HEK293 (cell line): ENCODE measurements around the gene MYOZ3.

Experiments used
- CTCF ChIA-PET: fragments of 350-600 bp; formaldehyde crosslinking; extraction: SDS; loops from one replicate; lab custom pipeline; 2021; ENCODE audit warnings: antibody characterized with exemption; lab: Yijun Ruan, JAX
- POLR2A ChIA-PET: fragments of 300-600 bp; formaldehyde crosslinking; extraction: SDS; loops from one replicate; lab custom pipeline; 2020; ENCODE audit warnings: antibody characterized with exemption, inconsistent platforms; lab: Yijun Ruan, JAX
- H3K27ac ChIP-seq: fragments of 200-500 bp; sonication (Bioruptor generic); 2 replicates; pipeline ENCODE4 v1.5.1; 2014; ENCODE audit warnings: low read depth, low read length, control low read depth, inconsistent platforms; ENCODE audit errors: extremely low read depth
- H3K36me3 ChIP-seq, 2 experiments: fragments of 200-500 bp in 1 of 2; sonication (Bioruptor generic) in 1 of 2; 1 replicate in 1 of 2; 2 replicates in 1 of 2; pipeline ENCODE4 v1.5.1; 2014 to 2017; ENCODE audit warnings: inconsistent platforms in 2 of 2, low read length in 2 of 2; ENCODE audit not compliant: control insufficient read depth in 2 of 2, insufficient read depth in 1 of 2
- H3K4me1 ChIP-seq: fragments of 200-500 bp; sonication (Bioruptor generic); 2 replicates; pipeline ENCODE4 v1.5.1; 2014; ENCODE audit warnings: mild to moderate bottlenecking, low read length, inconsistent platforms; ENCODE audit not compliant: control insufficient read depth, insufficient read depth
- H3K4me3 ChIP-seq: 2 replicates; pipeline ENCODE4 v1.5.1; 2011; ENCODE audit warnings: low read depth, mild to moderate bottlenecking, control low read depth, low read length, moderate library complexity
- H3K9me3 ChIP-seq: fragments of 200-500 bp; sonication (Bioruptor generic); 2 replicates; pipeline ENCODE4 v1.5.1; 2014; ENCODE audit warnings: low read depth, low read length, inconsistent platforms; ENCODE audit not compliant: control insufficient read depth, insufficient read depth
- GLIS1 ChIP-seq: fragments of 450-650 bp; formaldehyde crosslinking; IDR thresholded peaks from 2 replicates; pipeline ENCODE4 v1.5.1; 2016; ENCODE audit warnings: missing biosample characterization, missing genetic modification characterization
- KLF1 ChIP-seq: fragments of 450-650 bp; formaldehyde crosslinking; IDR thresholded peaks from 2 replicates; pipeline ENCODE4 v1.5.1; 2016; ENCODE audit warnings: missing biosample characterization, missing genetic modification characterization
- SALL2 ChIP-seq: fragments of 450-650 bp; formaldehyde crosslinking; IDR thresholded peaks from 2 replicates; pipeline ENCODE4 v1.5.0; 2017; ENCODE audit warnings: missing biosample characterization, mild to moderate bottlenecking, missing genetic modification characterization, borderline replicate concordance
- ZBTB21 ChIP-seq: fragments of 450-650 bp; formaldehyde crosslinking; IDR thresholded peaks from 2 replicates; pipeline ENCODE4 v1.5.1; 2017; ENCODE audit warnings: missing biosample characterization, missing genetic modification characterization
- ZNF133 ChIP-seq: fragments of 450-650 bp; formaldehyde crosslinking; IDR thresholded peaks from 2 replicates; pipeline ENCODE4 v1.5.1; 2016; ENCODE audit warnings: missing biosample characterization, missing genetic modification characterization
- ZNF202 ChIP-seq: fragments of 450-650 bp; formaldehyde crosslinking; IDR thresholded peaks from 2 replicates; pipeline ENCODE4 v1.5.1; 2016; ENCODE audit warnings: missing biosample characterization, missing genetic modification characterization, borderline replicate concordance
- ZNF223 ChIP-seq: fragments of 450-650 bp; formaldehyde crosslinking; IDR thresholded peaks from 2 replicates; pipeline ENCODE4 v1.5.1; 2016; ENCODE audit warnings: missing biosample characterization, missing genetic modification characterization
- ZNF366 ChIP-seq: fragments of 450-650 bp; formaldehyde crosslinking; conservative IDR thresholded peaks from 2 replicates; pipeline ENCODE4 v1.5.1; 2016; ENCODE audit warnings: missing biosample characterization, missing genetic modification characterization
- ZNF560 ChIP-seq: fragments of 450-650 bp; formaldehyde crosslinking; IDR thresholded peaks from 2 replicates; pipeline ENCODE4 v1.5.1; 2017; ENCODE audit warnings: missing biosample characterization, missing genetic modification characterization, borderline replicate concordance
- TF ChIP-seq, protein P1 (sequence below): fragments of 450-650 bp; formaldehyde crosslinking; IDR thresholded peaks from 2 replicates; pipeline ENCODE4 v1.5.1; 2016; ENCODE audit warnings: missing biosample characterization, missing genetic modification characterization
- TF ChIP-seq, protein P2 (sequence below): fragments of 450-650 bp; formaldehyde crosslinking; IDR thresholded peaks from 2 replicates; pipeline ENCODE4 v1.5.1; 2016; ENCODE audit warnings: missing biosample characterization, missing genetic modification characterization, borderline replicate concordance
- TF ChIP-seq, protein P3 (sequence below): fragments of 450-650 bp; formaldehyde crosslinking; IDR thresholded peaks from 2 replicates; pipeline ENCODE4 v1.5.1; 2016; ENCODE audit warnings: missing biosample characterization, missing genetic modification characterization
- TF ChIP-seq, protein P4 (sequence below): fragments of 450-650 bp; IDR thresholded peaks from 2 replicates; pipeline ENCODE4 v1.5.1; 2018; ENCODE audit warnings: missing biosample characterization, mild to moderate bottlenecking, missing genetic modification characterization
- TF ChIP-seq, protein P5 (sequence below): fragments of 450-650 bp; formaldehyde crosslinking; IDR thresholded peaks from 2 replicates; pipeline ENCODE4 v1.5.1; 2016; ENCODE audit warnings: missing biosample characterization, missing genetic modification characterization

Gene MYOZ3

DNA sequence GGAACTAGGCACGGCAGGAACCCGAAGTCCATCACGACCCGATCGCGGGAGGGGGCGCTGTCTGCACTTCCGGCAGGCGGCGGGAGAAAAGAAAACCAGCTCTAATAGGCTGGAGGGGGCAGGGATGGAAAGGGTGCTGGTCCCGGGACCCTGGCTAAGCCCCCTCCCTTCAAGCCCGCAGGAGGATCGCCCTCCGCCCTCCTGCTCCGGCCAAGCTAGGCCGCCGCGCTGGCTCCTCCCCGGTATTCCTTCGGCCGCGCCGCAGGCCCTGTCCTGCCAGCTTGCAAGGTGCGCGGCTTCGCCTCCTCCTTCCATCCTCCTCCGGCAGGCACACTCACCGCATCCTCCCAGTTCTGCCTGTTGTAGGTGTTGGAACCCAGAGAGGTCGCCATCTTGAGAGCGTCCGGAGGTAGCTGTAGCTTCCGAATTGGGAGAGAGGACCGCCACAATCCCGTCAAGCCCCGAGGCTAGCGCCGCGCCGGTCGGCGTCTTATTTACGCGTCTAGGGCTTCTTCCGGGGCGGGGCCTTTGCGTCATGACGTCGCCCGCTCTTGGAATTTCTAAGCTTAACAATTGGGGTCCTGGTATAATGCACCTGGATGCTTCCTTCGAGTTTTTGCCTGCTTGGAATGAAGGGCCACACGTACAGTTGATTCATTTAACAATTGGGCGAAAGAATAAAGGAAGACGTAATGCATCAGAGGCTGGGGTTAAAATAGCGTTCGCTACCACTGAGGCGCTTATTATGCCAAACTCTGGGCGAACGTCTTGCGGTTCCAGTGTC, 39.7 kb downstream of the MYOZ3 start, which contains the start of gene RBM22 (continued):
- TF ChIP-seq, protein P1, sequence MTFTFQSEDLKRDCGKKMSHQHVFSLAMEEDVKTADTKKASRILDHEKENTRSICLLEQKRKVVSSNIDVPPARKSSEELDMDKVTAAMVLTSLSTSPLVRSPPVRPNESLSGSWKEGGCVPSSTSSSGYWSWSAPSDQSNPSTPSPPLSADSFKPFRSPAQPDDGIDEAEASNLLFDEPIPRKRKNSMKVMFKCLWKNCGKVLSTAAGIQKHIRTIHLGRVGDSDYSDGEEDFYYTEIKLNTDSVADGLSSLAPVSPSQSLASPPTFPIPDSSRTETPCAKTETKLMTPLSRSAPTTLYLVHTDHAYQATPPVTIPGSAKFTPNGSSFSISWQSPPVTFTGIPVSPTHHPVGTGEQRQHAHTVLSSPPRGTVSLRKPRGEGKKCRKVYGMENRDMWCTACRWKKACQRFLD (tag by site-specific recombination), result no peak
- TF ChIP-seq, protein P2, sequence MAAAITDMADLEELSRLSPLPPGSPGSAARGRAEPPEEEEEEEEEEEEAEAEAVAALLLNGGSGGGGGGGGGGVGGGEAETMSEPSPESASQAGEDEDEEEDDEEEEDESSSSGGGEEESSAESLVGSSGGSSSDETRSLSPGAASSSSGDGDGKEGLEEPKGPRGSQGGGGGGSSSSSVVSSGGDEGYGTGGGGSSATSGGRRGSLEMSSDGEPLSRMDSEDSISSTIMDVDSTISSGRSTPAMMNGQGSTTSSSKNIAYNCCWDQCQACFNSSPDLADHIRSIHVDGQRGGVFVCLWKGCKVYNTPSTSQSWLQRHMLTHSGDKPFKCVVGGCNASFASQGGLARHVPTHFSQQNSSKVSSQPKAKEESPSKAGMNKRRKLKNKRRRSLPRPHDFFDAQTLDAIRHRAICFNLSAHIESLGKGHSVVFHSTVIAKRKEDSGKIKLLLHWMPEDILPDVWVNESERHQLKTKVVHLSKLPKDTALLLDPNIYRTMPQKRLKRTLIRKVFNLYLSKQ (tag by site-specific recombination), result no peak
- no peak for TF ChIP-seq ZNF133 (tag by site-specific recombination)
- TF ChIP-seq GLIS1 (tag by site-specific recombination), result no peak
- TF ChIP-seq, protein P3, sequence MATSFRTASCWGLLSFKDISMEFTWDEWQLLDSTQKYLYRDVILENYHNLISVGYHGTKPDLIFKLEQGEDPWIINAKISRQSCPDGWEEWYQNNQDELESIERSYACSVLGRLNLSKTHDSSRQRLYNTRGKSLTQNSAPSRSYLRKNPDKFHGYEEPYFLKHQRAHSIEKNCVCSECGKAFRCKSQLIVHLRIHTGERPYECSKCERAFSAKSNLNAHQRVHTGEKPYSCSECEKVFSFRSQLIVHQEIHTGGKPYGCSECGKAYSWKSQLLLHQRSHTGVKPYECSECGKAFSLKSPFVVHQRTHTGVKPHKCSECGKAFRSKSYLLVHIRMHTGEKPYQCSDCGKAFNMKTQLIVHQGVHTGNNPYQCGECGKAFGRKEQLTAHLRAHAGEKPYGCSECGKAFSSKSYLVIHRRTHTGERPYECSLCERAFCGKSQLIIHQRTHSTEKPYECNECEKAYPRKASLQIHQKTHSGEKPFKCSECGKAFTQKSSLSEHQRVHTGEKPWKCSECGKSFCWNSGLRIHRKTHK, result no peak
- TF ChIP-seq, protein P4, sequence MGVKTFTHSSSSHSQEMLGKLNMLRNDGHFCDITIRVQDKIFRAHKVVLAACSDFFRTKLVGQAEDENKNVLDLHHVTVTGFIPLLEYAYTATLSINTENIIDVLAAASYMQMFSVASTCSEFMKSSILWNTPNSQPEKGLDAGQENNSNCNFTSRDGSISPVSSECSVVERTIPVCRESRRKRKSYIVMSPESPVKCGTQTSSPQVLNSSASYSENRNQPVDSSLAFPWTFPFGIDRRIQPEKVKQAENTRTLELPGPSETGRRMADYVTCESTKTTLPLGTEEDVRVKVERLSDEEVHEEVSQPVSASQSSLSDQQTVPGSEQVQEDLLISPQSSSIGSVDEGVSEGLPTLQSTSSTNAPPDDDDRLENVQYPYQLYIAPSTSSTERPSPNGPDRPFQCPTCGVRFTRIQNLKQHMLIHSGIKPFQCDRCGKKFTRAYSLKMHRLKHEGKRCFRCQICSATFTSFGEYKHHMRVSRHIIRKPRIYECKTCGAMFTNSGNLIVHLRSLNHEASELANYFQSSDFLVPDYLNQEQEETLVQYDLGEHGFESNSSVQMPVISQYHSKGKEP (tag by site-specific recombination), result 0 out of 2 replicates have a peak, but pooled peaks have one; percentile 29
- no peak for TF ChIP-seq ZNF202 (tag by site-specific recombination)
- no peak for TF ChIP-seq ZNF560 (tag by site-specific recombination)
- no peak for TF ChIP-seq SALL2 (tag by site-specific recombination)
- TF ChIP-seq, all 188 proteins: peak for 67

DNA sequence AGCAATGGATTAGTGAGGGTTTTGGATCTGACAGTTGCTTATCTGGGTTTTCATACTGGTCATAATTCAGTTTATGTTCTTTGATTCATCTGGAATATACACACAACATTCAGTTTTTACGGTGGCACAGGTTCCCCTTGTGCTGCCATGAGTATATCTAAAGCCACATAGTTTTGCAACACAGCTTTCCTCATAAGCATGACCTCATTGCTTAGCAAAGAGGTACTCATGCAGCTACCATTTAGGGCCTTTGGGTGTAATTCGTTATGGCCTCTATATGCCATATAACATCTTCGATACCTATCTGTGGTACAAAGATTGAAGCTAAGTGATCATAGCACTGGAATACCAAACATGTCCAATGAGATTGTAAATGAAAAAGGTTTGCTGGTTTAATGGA, 42.7 kb downstream of the MYOZ3 start:
- TF ChIP-seq ZNF366 (tag by site-specific recombination) (no peak), ZNF223 (no peak), KLF1 (tag by site-specific recombination) (no peak), ZBTB21 (peak; percentile 18; the same call in 1 of the 2 replicates)
- Histone ChIP-seq H3K27ac (no peak overlapping the region), H3K4me3 (no peak overlapping the region), H3K9me3 (no peaks in the 10 kb centered on the region), H3K36me3 (peaks cover 4 to 19% of the 10 kb centered on the region in 2 experiments; a peak in 2 of 3 replicates), H3K4me1 (peaks cover 3% of the 10 kb centered on the region)
- ChIA-PET POLR2A (no interaction called here), CTCF (interaction anchor here (0.9 to 1.2 kb wide), 2 partner anchors 142 to 144 kb away, joined by 3 to 5 read pairs; no protein-coding TSS in a partner anchor)

DNA sequence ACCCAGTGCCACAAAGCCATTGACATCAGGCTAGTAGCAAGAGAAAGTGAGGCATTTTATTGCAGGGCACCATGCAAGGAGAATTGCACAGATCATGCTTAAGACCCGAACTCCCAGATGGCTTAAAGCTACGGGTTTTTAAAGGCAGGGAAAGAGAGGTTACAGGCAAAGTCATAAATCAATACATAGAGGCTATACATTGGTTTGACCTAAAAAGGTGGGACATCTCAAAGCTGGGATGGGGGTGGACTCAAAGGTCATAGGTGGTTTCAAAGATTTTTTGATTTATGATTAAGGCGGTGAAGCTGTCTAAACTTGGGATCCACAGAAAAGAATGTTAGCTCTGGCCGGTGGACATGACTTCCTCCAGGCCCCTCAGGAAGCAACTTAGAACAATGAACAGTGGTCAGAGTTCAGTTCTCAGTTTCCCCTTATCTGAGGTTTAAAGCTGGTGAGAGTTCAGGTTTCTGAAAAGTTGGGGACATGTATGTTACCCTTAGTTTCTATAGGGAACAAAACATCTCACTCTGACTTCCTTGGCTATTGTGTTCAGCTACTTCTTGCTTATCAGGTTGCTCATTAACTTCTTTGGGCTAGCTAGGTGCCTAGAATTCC, 45.8 kb downstream of the MYOZ3 start:
- TF ChIP-seq, protein P5, sequence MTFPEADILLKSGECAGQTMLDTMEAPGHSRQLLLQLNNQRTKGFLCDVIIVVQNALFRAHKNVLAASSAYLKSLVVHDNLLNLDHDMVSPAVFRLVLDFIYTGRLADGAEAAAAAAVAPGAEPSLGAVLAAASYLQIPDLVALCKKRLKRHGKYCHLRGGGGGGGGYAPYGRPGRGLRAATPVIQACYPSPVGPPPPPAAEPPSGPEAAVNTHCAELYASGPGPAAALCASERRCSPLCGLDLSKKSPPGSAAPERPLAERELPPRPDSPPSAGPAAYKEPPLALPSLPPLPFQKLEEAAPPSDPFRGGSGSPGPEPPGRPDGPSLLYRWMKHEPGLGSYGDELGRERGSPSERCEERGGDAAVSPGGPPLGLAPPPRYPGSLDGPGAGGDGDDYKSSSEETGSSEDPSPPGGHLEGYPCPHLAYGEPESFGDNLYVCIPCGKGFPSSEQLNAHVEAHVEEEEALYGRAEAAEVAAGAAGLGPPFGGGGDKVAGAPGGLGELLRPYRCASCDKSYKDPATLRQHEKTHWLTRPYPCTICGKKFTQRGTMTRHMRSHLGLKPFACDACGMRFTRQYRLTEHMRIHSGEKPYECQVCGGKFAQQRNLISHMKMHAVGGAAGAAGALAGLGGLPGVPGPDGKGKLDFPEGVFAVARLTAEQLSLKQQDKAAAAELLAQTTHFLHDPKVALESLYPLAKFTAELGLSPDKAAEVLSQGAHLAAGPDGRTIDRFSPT, result no peak
- H3K27ac ChIP-seq, result no peak overlapping the region
- ChIA-PET CTCF (interaction anchor here (0.6 to 1.0 kb wide), 2 partner anchors 9 to 66 kb away, joined by 3 read pairs; no protein-coding TSS in a partner anchor), POLR2A (no interaction called here)
- H3K4me3 ChIP-seq, result no peak overlapping the region
- H3K4me1 ChIP-seq, result peaks cover 4% of the 10 kb centered on the region; the same call in 1 of the 2 replicates
- H3K9me3 ChIP-seq, result no peaks in the 10 kb centered on the region
- H3K36me3 ChIP-seq, result peaks cover 18 to 42% of the 10 kb centered on the region in 2 experiments
